HepG2 (cell line): ENCODE data around the gene IGF2BP3. TPM values are rescaled to one million over a fixed set of nuclear protein-coding genes. Genes with fewer than 3 reads are reported as not detected.

Source experiments
- GATA4 ChIP-seq: sonication (generic); IDR thresholded peaks from 2 replicates; pipeline ENCODE4 v1.6.1; 2016; ENCODE audit warnings: antibody characterized with exemption, low read depth, borderline replicate concordance
- HDAC1 ChIP-seq: sonication (generic); formaldehyde crosslinking; IDR thresholded peaks from 2 replicates; pipeline ENCODE4 v1.5.1; 2020; ENCODE audit warnings: mild to moderate bottlenecking, missing genetic modification reagents
- HMG20B ChIP-seq: conservative IDR thresholded peaks from 2 replicates; pipeline ENCODE4 v1.6.1; 2016; ENCODE audit warnings: missing genetic modification reagents, missing compliant biosample characterization
- NFKB2 ChIP-seq: sonication (generic); formaldehyde crosslinking; IDR thresholded peaks from 2 replicates; pipeline ENCODE4 v1.4.0; 2020; ENCODE audit warnings: missing genetic modification reagents, borderline replicate concordance
- RAD21 ChIP-seq: fragments of 450-650 bp; formaldehyde crosslinking; IDR thresholded peaks from 2 replicates; pipeline ENCODE4 v1.5.0; 2020; ENCODE audit warnings: mild to moderate bottlenecking
- RFX3 ChIP-seq: IDR thresholded peaks from 2 replicates; pipeline ENCODE4 v1.6.1; 2016; ENCODE audit warnings: missing biosample characterization, missing genetic modification reagents
- SCMH1 ChIP-seq: sonication (generic); formaldehyde crosslinking; IDR thresholded peaks from 2 replicates; pipeline ENCODE4 v1.9.0; 2021; ENCODE audit warnings: missing genetic modification reagents, mild to moderate bottlenecking, borderline replicate concordance
- SMARCC2 ChIP-seq: fragments of 450-650 bp; IDR thresholded peaks from 2 replicates; pipeline ENCODE4 v1.6.1; 2017; ENCODE audit warnings: antibody characterized with exemption, mild to moderate bottlenecking
- TCF12 ChIP-seq, 2 experiments: fragments of 450-650 bp in 1 of 2; sonication (generic) in 1 of 2; formaldehyde crosslinking in 1 of 2; IDR thresholded peaks; 2 replicates each; pipeline versions ENCODE4 v1.6.1 to v1.8.0; 2017 to 2022; ENCODE audit warnings: antibody characterized with exemption in 1 of 2, mild to moderate bottlenecking in 1 of 2, missing genetic modification reagents in 1 of 2, moderate library complexity in 1 of 2
- XBP1 ChIP-seq: sonication (generic); formaldehyde crosslinking; IDR thresholded peaks from 2 replicates; pipeline ENCODE4 v1.5.0; 2020; ENCODE audit warnings: missing genetic modification reagents
- XRCC5 ChIP-seq: fragments of 200-400 bp; formaldehyde crosslinking; optimal IDR thresholded peaks from 2 replicates; pipeline ENCODE3; 2017; ENCODE audit warnings: mild to moderate bottlenecking, low read length
- ZNF549 ChIP-seq: sonication (generic); formaldehyde crosslinking; IDR thresholded peaks from 2 replicates; pipeline ENCODE4 v1.5.0; 2020; ENCODE audit warnings: missing genetic modification reagents
- polyA plus RNA-seq, 8 experiments: library from polyadenylated mRNA; depleted of rRNA in 3 of 8; stranded (reverse) in 7 of 8; unstranded in 1 of 8; fragments of >200 nt; fragmentation: Illumina TruSeq in 4 of 8; extraction: Trizol in 4 of 8; gene quantifications; 2 replicates each; pipeline versions ENCODE4 v1.2.1 to v1.2.3, GENCODE V29; 2011 to 2016; ENCODE audit warnings: low read depth in 4 of 8, missing spikeins in 1 of 8, mixed read lengths in 1 of 8; ENCODE audit not compliant: insufficient read depth in 1 of 8
- total RNA-seq, 5 experiments: library from RNA; depleted of rRNA; stranded (reverse); fragments of >200 nt; fragmentation: Illumina TruSeq; extraction: Trizol; gene quantifications; 2 replicates each; pipeline ENCODE4 v1.2.3, GENCODE V29; 2016; ENCODE audit warnings: low read depth in 1 of 5
- TF ChIP-seq, protein P1 (sequence below): sonication (generic); formaldehyde crosslinking; IDR thresholded peaks from 2 replicates; pipeline ENCODE4 v1.8.1; 2023; ENCODE audit warnings: missing genetic modification reagents, inconsistent platforms, borderline replicate concordance
- TF ChIP-seq, protein P2 (sequence below): sonication (generic); formaldehyde crosslinking; conservative IDR thresholded peaks from 2 replicates; pipeline ENCODE4 v1.4.0; 2020; ENCODE audit warnings: missing genetic modification reagents
- TF ChIP-seq, protein P3 (sequence below), 2 experiments: sonication (generic) in 1 of 2; formaldehyde crosslinking in 1 of 2; IDR thresholded peaks; 2 replicates each; pipeline versions ENCODE4 v1.4.0 to v1.6.1; 2018 to 2020; ENCODE audit warnings: missing genetic modification reagents in 2 of 2, borderline replicate concordance in 1 of 2, low read depth in 1 of 2, mild to moderate bottlenecking in 1 of 2, missing biosample characterization in 1 of 2
- TF ChIP-seq, protein P4 (sequence below): IDR thresholded peaks from 2 replicates; pipeline ENCODE4 v1.6.1; 2016; ENCODE audit warnings: low read depth, borderline replicate concordance
- TF ChIP-seq, protein P5 (sequence below): IDR thresholded peaks from 2 replicates; pipeline ENCODE4 v1.6.1; 2018; ENCODE audit warnings: missing genetic modification reagents, mild to moderate bottlenecking, missing compliant biosample characterization
- TF ChIP-seq, protein P6 (sequence below): sonication (generic); formaldehyde crosslinking; IDR thresholded peaks from 2 replicates; pipeline ENCODE4 v1.5.0; 2020; ENCODE audit warnings: mild to moderate bottlenecking, missing genetic modification reagents, moderate library complexity
- TF ChIP-seq, protein P7 (sequence below): sonication (generic); formaldehyde crosslinking; IDR thresholded peaks from 2 replicates; pipeline ENCODE4 v1.4.0; 2020; ENCODE audit warnings: mild to moderate bottlenecking, missing genetic modification reagents, borderline replicate concordance

IGF2BP3 gene
- total and polyA plus RNA-seq, 2 of the 13 experiments (the other 11 are each of a cell fraction or from before 2014, with no cell fraction given), result 37.7 to 39.5 TPM

DNA sequence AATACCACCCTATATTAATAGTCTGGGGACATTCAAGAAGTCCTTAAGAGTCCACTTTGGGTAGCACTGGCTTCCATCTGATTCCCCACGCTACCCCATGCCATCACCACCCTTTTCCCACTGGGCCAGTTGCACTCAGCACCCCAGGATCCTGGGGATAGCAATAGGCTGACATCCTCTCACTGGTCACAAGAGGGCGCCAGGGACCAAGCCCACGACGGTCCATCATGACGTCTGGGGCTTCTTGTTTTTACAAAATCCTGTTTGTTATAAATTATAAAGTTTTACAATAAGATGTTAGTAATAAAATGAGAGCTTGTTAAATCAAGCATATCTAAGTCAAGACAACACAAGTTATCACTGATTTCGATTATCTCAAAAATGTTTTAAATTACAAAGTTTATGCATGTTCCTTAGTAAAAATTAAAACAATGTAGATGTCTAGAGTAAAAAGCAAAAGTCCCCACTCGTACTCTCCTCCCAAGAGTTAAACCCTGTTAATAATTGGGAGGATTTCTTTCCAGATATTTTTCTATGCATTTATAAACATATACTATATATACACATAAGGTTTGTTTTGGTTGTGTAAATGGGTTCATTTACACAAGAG lies 208.3 kb downstream of the IGF2BP3 start (continued):
- TF ChIP-seq, protein P1, sequence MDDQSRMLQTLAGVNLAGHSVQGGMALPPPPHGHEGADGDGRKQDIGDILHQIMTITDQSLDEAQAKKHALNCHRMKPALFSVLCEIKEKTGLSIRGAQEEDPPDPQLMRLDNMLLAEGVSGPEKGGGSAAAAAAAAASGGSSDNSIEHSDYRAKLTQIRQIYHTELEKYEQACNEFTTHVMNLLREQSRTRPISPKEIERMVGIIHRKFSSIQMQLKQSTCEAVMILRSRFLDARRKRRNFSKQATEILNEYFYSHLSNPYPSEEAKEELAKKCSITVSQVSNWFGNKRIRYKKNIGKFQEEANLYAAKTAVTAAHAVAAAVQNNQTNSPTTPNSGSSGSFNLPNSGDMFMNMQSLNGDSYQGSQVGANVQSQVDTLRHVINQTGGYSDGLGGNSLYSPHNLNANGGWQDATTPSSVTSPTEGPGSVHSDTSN (CRISPR knock-in tag), result no peak
- TF ChIP-seq TCF12 (IDR thresholded peaks at IDR 0.05) (no peak), TCF12 (CRISPR knock-in tag; IDR thresholded peaks at IDR 0.05) (no peak), SCMH1 (CRISPR knock-in tag) (no peak), XBP1 (CRISPR knock-in tag) (no peak), HMG20B (no peak), RFX3 (CRISPR knock-in tag) (no peak), GATA4 (no peak), HDAC1 (CRISPR knock-in tag) (no peak), XRCC5 (peak; percentile 28), SMARCC2 (no peak), RAD21 (CRISPR knock-in tag) (peak; percentile 75), ZNF549 (no peak), NFKB2 (CRISPR knock-in tag) (no peak)
- TF ChIP-seq, protein P2, sequence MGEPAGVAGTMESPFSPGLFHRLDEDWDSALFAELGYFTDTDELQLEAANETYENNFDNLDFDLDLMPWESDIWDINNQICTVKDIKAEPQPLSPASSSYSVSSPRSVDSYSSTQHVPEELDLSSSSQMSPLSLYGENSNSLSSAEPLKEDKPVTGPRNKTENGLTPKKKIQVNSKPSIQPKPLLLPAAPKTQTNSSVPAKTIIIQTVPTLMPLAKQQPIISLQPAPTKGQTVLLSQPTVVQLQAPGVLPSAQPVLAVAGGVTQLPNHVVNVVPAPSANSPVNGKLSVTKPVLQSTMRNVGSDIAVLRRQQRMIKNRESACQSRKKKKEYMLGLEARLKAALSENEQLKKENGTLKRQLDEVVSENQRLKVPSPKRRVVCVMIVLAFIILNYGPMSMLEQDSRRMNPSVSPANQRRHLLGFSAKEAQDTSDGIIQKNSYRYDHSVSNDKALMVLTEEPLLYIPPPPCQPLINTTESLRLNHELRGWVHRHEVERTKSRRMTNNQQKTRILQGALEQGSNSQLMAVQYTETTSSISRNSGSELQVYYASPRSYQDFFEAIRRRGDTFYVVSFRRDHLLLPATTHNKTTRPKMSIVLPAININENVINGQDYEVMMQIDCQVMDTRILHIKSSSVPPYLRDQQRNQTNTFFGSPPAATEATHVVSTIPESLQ, result no peak
- TF ChIP-seq, protein P3, sequence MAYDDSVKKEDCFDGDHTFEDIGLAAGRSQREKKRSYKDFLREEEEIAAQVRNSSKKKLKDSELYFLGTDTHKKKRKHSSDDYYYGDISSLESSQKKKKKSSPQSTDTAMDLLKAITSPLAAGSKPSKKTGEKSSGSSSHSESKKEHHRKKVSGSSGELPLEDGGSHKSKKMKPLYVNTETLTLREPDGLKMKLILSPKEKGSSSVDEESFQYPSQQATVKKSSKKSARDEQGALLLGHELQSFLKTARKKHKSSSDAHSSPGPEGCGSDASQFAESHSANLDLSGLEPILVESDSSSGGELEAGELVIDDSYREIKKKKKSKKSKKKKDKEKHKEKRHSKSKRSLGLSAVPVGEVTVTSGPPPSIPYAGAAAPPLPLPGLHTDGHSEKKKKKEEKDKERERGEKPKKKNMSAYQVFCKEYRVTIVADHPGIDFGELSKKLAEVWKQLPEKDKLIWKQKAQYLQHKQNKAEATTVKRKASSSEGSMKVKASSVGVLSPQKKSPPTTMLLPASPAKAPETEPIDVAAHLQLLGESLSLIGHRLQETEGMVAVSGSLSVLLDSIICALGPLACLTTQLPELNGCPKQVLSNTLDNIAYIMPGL (CRISPR knock-in tag; IDR thresholded peaks at IDR 0.05; ENCODE audit: borderline replicate concordance in 1 of 2, low read depth in 1 of 2), result no peak
- TF ChIP-seq, protein P4, sequence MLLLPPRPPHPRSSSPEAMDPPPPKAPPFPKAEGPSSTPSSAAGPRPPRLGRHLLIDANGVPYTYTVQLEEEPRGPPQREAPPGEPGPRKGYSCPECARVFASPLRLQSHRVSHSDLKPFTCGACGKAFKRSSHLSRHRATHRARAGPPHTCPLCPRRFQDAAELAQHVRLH (CRISPR knock-in tag), result no peak
- TF ChIP-seq, protein P5, sequence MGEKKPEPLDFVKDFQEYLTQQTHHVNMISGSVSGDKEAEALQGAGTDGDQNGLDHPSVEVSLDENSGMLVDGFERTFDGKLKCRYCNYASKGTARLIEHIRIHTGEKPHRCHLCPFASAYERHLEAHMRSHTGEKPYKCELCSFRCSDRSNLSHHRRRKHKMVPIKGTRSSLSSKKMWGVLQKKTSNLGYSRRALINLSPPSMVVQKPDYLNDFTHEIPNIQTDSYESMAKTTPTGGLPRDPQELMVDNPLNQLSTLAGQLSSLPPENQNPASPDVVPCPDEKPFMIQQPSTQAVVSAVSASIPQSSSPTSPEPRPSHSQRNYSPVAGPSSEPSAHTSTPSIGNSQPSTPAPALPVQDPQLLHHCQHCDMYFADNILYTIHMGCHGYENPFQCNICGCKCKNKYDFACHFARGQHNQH (CRISPR knock-in tag), result no peak
- TF ChIP-seq, protein P6, sequence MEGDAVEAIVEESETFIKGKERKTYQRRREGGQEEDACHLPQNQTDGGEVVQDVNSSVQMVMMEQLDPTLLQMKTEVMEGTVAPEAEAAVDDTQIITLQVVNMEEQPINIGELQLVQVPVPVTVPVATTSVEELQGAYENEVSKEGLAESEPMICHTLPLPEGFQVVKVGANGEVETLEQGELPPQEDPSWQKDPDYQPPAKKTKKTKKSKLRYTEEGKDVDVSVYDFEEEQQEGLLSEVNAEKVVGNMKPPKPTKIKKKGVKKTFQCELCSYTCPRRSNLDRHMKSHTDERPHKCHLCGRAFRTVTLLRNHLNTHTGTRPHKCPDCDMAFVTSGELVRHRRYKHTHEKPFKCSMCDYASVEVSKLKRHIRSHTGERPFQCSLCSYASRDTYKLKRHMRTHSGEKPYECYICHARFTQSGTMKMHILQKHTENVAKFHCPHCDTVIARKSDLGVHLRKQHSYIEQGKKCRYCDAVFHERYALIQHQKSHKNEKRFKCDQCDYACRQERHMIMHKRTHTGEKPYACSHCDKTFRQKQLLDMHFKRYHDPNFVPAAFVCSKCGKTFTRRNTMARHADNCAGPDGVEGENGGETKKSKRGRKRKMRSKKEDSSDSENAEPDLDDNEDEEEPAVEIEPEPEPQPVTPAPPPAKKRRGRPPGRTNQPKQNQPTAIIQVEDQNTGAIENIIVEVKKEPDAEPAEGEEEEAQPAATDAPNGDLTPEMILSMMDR (CRISPR knock-in tag), result peak; percentile 84
- TF ChIP-seq, protein P7, sequence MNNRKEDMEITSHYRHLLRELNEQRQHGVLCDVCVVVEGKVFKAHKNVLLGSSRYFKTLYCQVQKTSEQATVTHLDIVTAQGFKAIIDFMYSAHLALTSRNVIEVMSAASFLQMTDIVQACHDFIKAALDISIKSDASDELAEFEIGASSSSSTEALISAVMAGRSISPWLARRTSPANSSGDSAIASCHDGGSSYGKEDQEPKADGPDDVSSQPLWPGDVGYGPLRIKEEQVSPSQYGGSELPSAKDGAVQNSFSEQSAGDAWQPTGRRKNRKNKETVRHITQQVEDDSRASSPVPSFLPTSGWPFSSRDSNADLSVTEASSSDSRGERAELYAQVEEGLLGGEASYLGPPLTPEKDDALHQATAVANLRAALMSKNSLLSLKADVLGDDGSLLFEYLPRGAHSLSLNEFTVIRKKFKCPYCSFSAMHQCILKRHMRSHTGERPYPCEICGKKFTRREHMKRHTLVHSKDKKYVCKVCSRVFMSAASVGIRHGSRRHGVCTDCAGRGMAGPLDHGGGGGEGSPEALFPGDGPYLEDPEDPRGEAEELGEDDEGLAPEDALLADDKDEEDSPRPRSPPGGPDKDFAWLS (CRISPR knock-in tag), result no peak
